ENCODE results near the gene HSD17B4.

- TF ChIP-seq POLR2A (IDR thresholded peaks at IDR 0.05; ENCODE audit: low read depth, low read length) (no peak), POLR2AphosphoS5 (IDR thresholded peaks at IDR 0.05; ENCODE audit: low read depth, low read length) (no peak), TAF1 (IDR thresholded peaks at IDR 0.05; ENCODE audit: low read depth, low read length) (no peak), PAX5 (IDR thresholded peaks at IDR 0.05; ENCODE audit: insufficient read depth, low read length, severe bottlenecking) (no peak), SPI1 (IDR thresholded peaks at IDR 0.05; ENCODE audit: low read depth, low read length) (no peak)
These were observed 102.3 kb downstream of the HSD17B4 start for GRCh38 chr5:119554597-119554996.
